Astrocyte (in vitro differentiated cells and primary cell): ENCODE measurements around the gene LIF.

ENCODE experiments used
- EZH2 ChIP-seq: IDR thresholded peaks from 2 replicates; pipeline ENCODE4 v1.6.1; 2012; ENCODE audit warnings: mild to moderate bottlenecking, low read length, inconsistent platforms; ENCODE audit not compliant: insufficient read depth
- TF ChIP-seq, protein P1 (sequence below): IDR thresholded peaks from 2 replicates; pipeline ENCODE4 v1.5.1; 2011; ENCODE audit warnings: low read depth, mild to moderate bottlenecking, inconsistent platforms, low read length, moderate library complexity; ENCODE audit not compliant: insufficient read depth

DNA sequence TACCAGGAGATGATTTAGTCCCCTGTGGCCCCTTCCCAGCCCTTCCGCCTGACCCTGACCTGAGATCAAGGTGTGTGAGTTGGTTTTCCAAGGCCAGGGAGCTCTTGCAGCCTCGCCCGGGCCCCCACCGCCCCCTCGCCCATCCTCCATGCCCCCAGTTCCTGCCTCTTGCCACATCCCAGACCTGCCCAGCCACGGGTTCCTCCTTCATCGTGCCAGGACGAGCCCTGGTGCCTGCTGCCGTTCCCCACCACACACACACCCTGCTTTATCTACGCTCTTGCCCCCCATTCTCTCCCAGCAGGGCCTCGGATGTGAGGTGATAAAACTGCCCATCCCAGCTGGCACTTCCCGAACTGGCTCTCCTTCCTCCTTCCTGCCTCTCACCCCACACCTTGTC, 1.4 kb upstream of the LIF start:
- TF ChIP-seq, protein P1, sequence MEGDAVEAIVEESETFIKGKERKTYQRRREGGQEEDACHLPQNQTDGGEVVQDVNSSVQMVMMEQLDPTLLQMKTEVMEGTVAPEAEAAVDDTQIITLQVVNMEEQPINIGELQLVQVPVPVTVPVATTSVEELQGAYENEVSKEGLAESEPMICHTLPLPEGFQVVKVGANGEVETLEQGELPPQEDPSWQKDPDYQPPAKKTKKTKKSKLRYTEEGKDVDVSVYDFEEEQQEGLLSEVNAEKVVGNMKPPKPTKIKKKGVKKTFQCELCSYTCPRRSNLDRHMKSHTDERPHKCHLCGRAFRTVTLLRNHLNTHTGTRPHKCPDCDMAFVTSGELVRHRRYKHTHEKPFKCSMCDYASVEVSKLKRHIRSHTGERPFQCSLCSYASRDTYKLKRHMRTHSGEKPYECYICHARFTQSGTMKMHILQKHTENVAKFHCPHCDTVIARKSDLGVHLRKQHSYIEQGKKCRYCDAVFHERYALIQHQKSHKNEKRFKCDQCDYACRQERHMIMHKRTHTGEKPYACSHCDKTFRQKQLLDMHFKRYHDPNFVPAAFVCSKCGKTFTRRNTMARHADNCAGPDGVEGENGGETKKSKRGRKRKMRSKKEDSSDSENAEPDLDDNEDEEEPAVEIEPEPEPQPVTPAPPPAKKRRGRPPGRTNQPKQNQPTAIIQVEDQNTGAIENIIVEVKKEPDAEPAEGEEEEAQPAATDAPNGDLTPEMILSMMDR: no peak
- no peak for TF ChIP-seq EZH2
